ENCODE data around the gene ITPKB. TPM values are rescaled to one million over a fixed set of nuclear protein-coding genes. Genes with fewer than 3 reads are reported as not detected.

ITPKB gene
- total RNA-seq, 2 experiments from 2014 or later, result 40.9 to 43.4 TPM

- Mint-ChIP-seq H3K36me3 (peaks cover 6% of the 10 kb centered on the region), H3K27ac (peak overlapping the region; percentile 86), H3K4me3 (no peak overlapping the region), H3K4me1 (peaks cover 84% of the 10 kb centered on the region), H3K9me3 (ENCODE audit: low read depth) (no peaks in the 10 kb centered on the region), H3K27me3 (no peaks in the 10 kb centered on the region)
- CTCF ChIA-PET, result interaction anchor here (0.9 to 1.8 kb wide), 8 partner anchors 11 to 54 kb away, joined by 3 to 4 read pairs (median 4); no protein-coding TSS in a partner anchor
- ATAC-seq (no peak), DNase-seq (no peak)
Measured at GRCh38 chr1:226680653-226681052, 58.4 kb downstream of the ITPKB start.

GRCh38 chr1:226679853-226680516, 59.1 kb downstream of the ITPKB start:
- Mint-ChIP-seq H3K27ac (peak overlapping the region; percentile 86), H3K36me3 (peaks cover 4% of the 10 kb centered on the region), H3K4me3 (peak overlapping the region; percentile 75), H3K9me3 (ENCODE audit: low read depth) (no peaks in the 10 kb centered on the region), H3K27me3 (no peaks in the 10 kb centered on the region), H3K4me1 (peaks cover 85% of the 10 kb centered on the region)
- ATAC-seq, result peak; percentile 41
- DNase-seq, result peak; percentile 84
- CTCF ChIA-PET, result interaction anchor here (0.9 to 2.6 kb wide), 10 partner anchors 12 to 53 kb away, joined by 3 to 9 read pairs (median 4); no protein-coding TSS in a partner anchor

GRCh38 chr1:226679262-226679661, 59.8 kb downstream of the ITPKB start:
- peak overlapping the region; percentile 86 for H3K27ac Mint-ChIP-seq
- H3K4me3 Mint-ChIP-seq, result peak overlapping the region; percentile 75
- peaks cover 7% of the 10 kb centered on the region for H3K36me3 Mint-ChIP-seq
- CTCF ChIA-PET, result interaction anchor here (0.9 to 2.6 kb wide), 6 partner anchors 11 to 55 kb away, joined by 3 to 9 read pairs (median 4); no protein-coding TSS in a partner anchor
- DNase-seq, result no peak
- no peaks in the 10 kb centered on the region for H3K9me3 Mint-ChIP-seq (ENCODE audit: low read depth)
- no peaks in the 10 kb centered on the region for H3K27me3 Mint-ChIP-seq
- peaks cover 86% of the 10 kb centered on the region for H3K4me1 Mint-ChIP-seq
- no peak for ATAC-seq

GRCh38 chr1:226678701-226679100, 60.4 kb downstream of the ITPKB start:
- ATAC-seq (peak; percentile 25), DNase-seq (peak; percentile 65)
- Mint-ChIP-seq H3K9me3 (ENCODE audit: low read depth) (no peaks in the 10 kb centered on the region), H3K27ac (peak overlapping the region; percentile 86), H3K36me3 (peaks cover 7% of the 10 kb centered on the region), H3K4me3 (peak overlapping the region; percentile 38), H3K4me1 (peaks cover 84% of the 10 kb centered on the region), H3K27me3 (no peaks in the 10 kb centered on the region)
- CTCF ChIA-PET, result interaction anchor here (0.9 to 2.6 kb wide), 5 partner anchors 16 to 55 kb away, joined by 3 to 9 read pairs (median 4); no protein-coding TSS in a partner anchor

GRCh38 chr1:226678251-226678650, 60.8 kb downstream of the ITPKB start:
- CTCF ChIA-PET, result interaction anchor here (1.0 to 2.6 kb wide), 8 partner anchors 14 to 146 kb away, joined by 3 to 9 read pairs (median 4); no protein-coding TSS in a partner anchor
- Mint-ChIP-seq H3K27me3 (no peaks in the 10 kb centered on the region), H3K4me3 (peak overlapping the region; percentile 38), H3K27ac (peak overlapping the region; percentile 86), H3K36me3 (peaks cover 8% of the 10 kb centered on the region), H3K4me1 (peaks cover 82% of the 10 kb centered on the region), H3K9me3 (ENCODE audit: low read depth) (no peaks in the 10 kb centered on the region)
- DNase-seq (no peak), ATAC-seq (no peak)

- Mint-ChIP-seq H3K27ac (peak overlapping the region; percentile 81), H3K4me3 (peak overlapping the region; percentile 50)
Measured at GRCh38 chr1:226677027-226678020, 61.8 kb downstream of the ITPKB start.

GRCh38 chr1:226676381-226676780, 62.7 kb downstream of the ITPKB start:
- H3K4me3 Mint-ChIP-seq, result no peak overlapping the region
- peaks cover 22% of the 10 kb centered on the region for H3K36me3 Mint-ChIP-seq
- no peaks in the 10 kb centered on the region for H3K9me3 Mint-ChIP-seq (ENCODE audit: low read depth)
- H3K27ac Mint-ChIP-seq, result peak overlapping the region; percentile 81
- H3K27me3 Mint-ChIP-seq, result no peaks in the 10 kb centered on the region
- H3K4me1 Mint-ChIP-seq, result peaks cover 86% of the 10 kb centered on the region
- DNase-seq (no peak), ATAC-seq (no peak)
- CTCF ChIA-PET, result interaction anchor here (0.8 to 2.2 kb wide), 4 partner anchors 11 to 32 kb away, joined by 4 to 9 read pairs (median 6); no protein-coding TSS in a partner anchor

More at GRCh38 chr1:226677027-226678020, 61.8 kb downstream of the ITPKB start:
- Mint-ChIP-seq H3K36me3 (peaks cover 14% of the 10 kb centered on the region), H3K4me1 (peaks cover 79% of the 10 kb centered on the region), H3K9me3 (ENCODE audit: low read depth) (no peaks in the 10 kb centered on the region), H3K27me3 (no peaks in the 10 kb centered on the region)
- DNase-seq (peak; percentile 81), ATAC-seq (peak; percentile 61)
- CTCF ChIA-PET, result interaction anchor here (0.8 to 2.6 kb wide), 13 partner anchors 9 to 150 kb away, joined by 3 to 9 read pairs (median 4); no protein-coding TSS in a partner anchor

GRCh38 chr1:226675715-226676357, 63.2 kb downstream of the ITPKB start:
- H3K4me1 Mint-ChIP-seq, result peaks cover 82% of the 10 kb centered on the region
- H3K4me3 Mint-ChIP-seq, result peak overlapping the region; percentile 31
- CTCF ChIA-PET, result interaction anchor here (0.6 to 2.2 kb wide), 4 partner anchors 12 to 36 kb away, joined by 3 to 9 read pairs (median 4); no protein-coding TSS in a partner anchor
- H3K27me3 Mint-ChIP-seq, result no peaks in the 10 kb centered on the region
- ATAC-seq (no peak), DNase-seq (no peak)
- peaks cover 25% of the 10 kb centered on the region for H3K36me3 Mint-ChIP-seq
- peak overlapping the region; percentile 81 for H3K27ac Mint-ChIP-seq
- no peaks in the 10 kb centered on the region for H3K9me3 Mint-ChIP-seq (ENCODE audit: low read depth)

GRCh38 chr1:226674892-226675714, 64.0 kb downstream of the ITPKB start:
- Mint-ChIP-seq H3K4me1 (peaks cover 78% of the 10 kb centered on the region), H3K27me3 (no peaks in the 10 kb centered on the region), H3K4me3 (peak overlapping the region; percentile 55), H3K9me3 (ENCODE audit: low read depth) (no peaks in the 10 kb centered on the region), H3K36me3 (peaks cover 25% of the 10 kb centered on the region), H3K27ac (peak overlapping the region; percentile 81)
- DNase-seq (peak; percentile 93), ATAC-seq (peak; percentile 68)
- CTCF ChIA-PET, result interaction anchor here (0.6 to 1.7 kb wide), 5 partner anchors 11 to 65 kb away, joined by 3 to 5 read pairs (median 3); no protein-coding TSS in a partner anchor

GRCh38 chr1:226672339-226672762, 66.7 kb downstream of the ITPKB start:
- H3K4me3 Mint-ChIP-seq, result no peak overlapping the region
- no peaks in the 10 kb centered on the region for H3K9me3 Mint-ChIP-seq (ENCODE audit: low read depth)
- peaks cover 26% of the 10 kb centered on the region for H3K36me3 Mint-ChIP-seq
- no peak overlapping the region for H3K27ac Mint-ChIP-seq
- H3K4me1 Mint-ChIP-seq, result peaks cover 52% of the 10 kb centered on the region
- no peak for DNase-seq
- CTCF ChIA-PET, result no interaction called here
- no peak for ATAC-seq
- H3K27me3 Mint-ChIP-seq, result no peaks in the 10 kb centered on the region

- Mint-ChIP-seq H3K27me3 (no peaks in the 10 kb centered on the region), H3K27ac (no peak overlapping the region), H3K36me3 (peaks cover 26% of the 10 kb centered on the region), H3K4me3 (no peak overlapping the region), H3K9me3 (ENCODE audit: low read depth) (no peaks in the 10 kb centered on the region), H3K4me1 (peaks cover 52% of the 10 kb centered on the region)
- CTCF ChIA-PET, result no interaction called here
- DNase-seq (no peak), ATAC-seq (no peak)
Measured at GRCh38 chr1:226671277-226671676, 67.8 kb downstream of the ITPKB start.

GRCh38 chr1:226670073-226670472, 69.0 kb downstream of the ITPKB start:
- ATAC-seq (no peak), DNase-seq (no peak)
- Mint-ChIP-seq H3K4me3 (no peak overlapping the region), H3K9me3 (ENCODE audit: low read depth) (no peaks in the 10 kb centered on the region), H3K4me1 (peaks cover 52% of the 10 kb centered on the region), H3K27me3 (no peaks in the 10 kb centered on the region), H3K27ac (no peak overlapping the region), H3K36me3 (peaks cover 26% of the 10 kb centered on the region)
- CTCF ChIA-PET, result no interaction called here
